RKO (cell line): Measurements from ENCODE around the gene HHIP.
A peak's percentile ranks its signal among the peaks of the same experiment; 100 is the strongest.
"Not testable (repeated sequence)": the region's sequence is repeated elsewhere in the genome, so short reads cannot be mapped to it uniquely, and the experiment has no call there.

Experiments used
- DNase-seq: peaks from one replicate; pipeline ENCODE4 v3.0.0-alpha.2; 2016; ENCODE audit warnings: low spot score

Gene HHIP

GRCh38 chr4:144748814-144749555, 103.0 kb downstream of the HHIP start:
- no peak for DNase-seq

GRCh38 chr4:144750348-144750747, 104.4 kb downstream of the HHIP start:
- no peak for DNase-seq

- DNase-seq, result peak; percentile 15
Observed at GRCh38 chr4:144754562-144755410, 108.8 kb downstream of the HHIP start.

- DNase-seq, result no peak
Observed at GRCh38 chr4:144757969-144758368, 112.0 kb downstream of the HHIP start.

GRCh38 chr4:144768809-144769208, 122.9 kb downstream of the HHIP start:
- DNase-seq, result not testable (repeated sequence)

- no peak for DNase-seq
Observed at GRCh38 chr4:144778364-144778763, 132.4 kb downstream of the HHIP start.

- no peak for DNase-seq
Observed at GRCh38 chr4:144782345-144782744, 136.4 kb downstream of the HHIP start.

GRCh38 chr4:144785961-144786360, 140.0 kb downstream of the HHIP start:
- no peak for DNase-seq

- peak; percentile 41 for DNase-seq
Observed at GRCh38 chr4:144787365-144788258, 141.7 kb downstream of the HHIP start.

- DNase-seq, result no peak
Observed at GRCh38 chr4:144788469-144788868, 142.5 kb downstream of the HHIP start.

GRCh38 chr4:144791933-144792332, 146.0 kb downstream of the HHIP start:
- DNase-seq, result not testable (repeated sequence)
